IMR-90 (cell line): ENCODE measurements around the gene TTC7B.

Experiments used
- CEBPB ChIP-seq: IDR thresholded peaks from 2 replicates; pipeline ENCODE4 v1.6.1; 2012; ENCODE audit warnings: low read depth, low read length, improper control_type of control experiment
- CHD1 ChIP-seq: IDR thresholded peaks from 2 replicates; pipeline ENCODE4 v1.6.1; 2012; ENCODE audit warnings: low read depth, low read length, improper control_type of control experiment
- FOS ChIP-seq: fragments of 150-350 bp; IDR thresholded peaks from 2 replicates; pipeline ENCODE4 v1.6.1; 2016; ENCODE audit warnings: low read depth, low read length
- MAFK ChIP-seq: IDR thresholded peaks from 2 replicates; pipeline ENCODE4 v1.6.1; 2012; ENCODE audit warnings: low read depth, low read length, improper control_type of control experiment
- MAZ ChIP-seq: IDR thresholded peaks from 2 replicates; pipeline ENCODE4 v1.6.1; 2012; ENCODE audit warnings: low read depth, mild to moderate bottlenecking, low read length, improper control_type of control experiment, moderate library complexity, borderline replicate concordance
- MXI1 ChIP-seq: IDR thresholded peaks from 2 replicates; pipeline ENCODE4 v1.6.1; 2012; ENCODE audit warnings: low read depth, mild to moderate bottlenecking, low read length, moderate library complexity, borderline replicate concordance
- NFE2L2 ChIP-seq: fragments of 150-350 bp; IDR thresholded peaks from 2 replicates; pipeline ENCODE4 v1.6.1; 2016; ENCODE audit warnings: low read depth, mild to moderate bottlenecking, low read length
- POLR2A ChIP-seq: IDR thresholded peaks from 2 replicates; pipeline ENCODE4 v1.6.1; 2012; ENCODE audit warnings: mild to moderate bottlenecking, low read depth, low read length
- RAD21 ChIP-seq: IDR thresholded peaks from 2 replicates; pipeline ENCODE4 v1.6.1; 2012; ENCODE audit warnings: low read length, improper control_type of control experiment
- RCOR1 ChIP-seq: IDR thresholded peaks from 2 replicates; pipeline ENCODE4 v1.6.1; 2012; ENCODE audit warnings: mild to moderate bottlenecking, low read length, improper control_type of control experiment; ENCODE audit not compliant: insufficient replicate concordance
- RFX5 ChIP-seq: IDR thresholded peaks from 2 replicates; pipeline ENCODE4 v1.8.0; 2012; ENCODE audit warnings: low read depth, mild to moderate bottlenecking, low read length, moderate library complexity
- TF ChIP-seq, protein P1 (sequence below): conservative IDR thresholded peaks from 2 replicates; pipeline ENCODE4 v1.5.1; 2012; ENCODE audit warnings: mild to moderate bottlenecking, low read depth, low read length, improper control_type of control experiment
- TF ChIP-seq, protein P2 (sequence below): fragments of 150-350 bp; IDR thresholded peaks from 2 replicates; pipeline ENCODE4 v1.6.1; 2017; ENCODE audit warnings: mild to moderate bottlenecking, antibody characterized with exemption, low read length, low read depth
- TF ChIP-seq, protein P3 (sequence below): fragments of 150-350 bp; IDR thresholded peaks from 2 replicates; pipeline ENCODE4 v1.6.1; 2016; ENCODE audit warnings: low read depth, mild to moderate bottlenecking, low read length, moderate library complexity, borderline replicate concordance

DNA sequence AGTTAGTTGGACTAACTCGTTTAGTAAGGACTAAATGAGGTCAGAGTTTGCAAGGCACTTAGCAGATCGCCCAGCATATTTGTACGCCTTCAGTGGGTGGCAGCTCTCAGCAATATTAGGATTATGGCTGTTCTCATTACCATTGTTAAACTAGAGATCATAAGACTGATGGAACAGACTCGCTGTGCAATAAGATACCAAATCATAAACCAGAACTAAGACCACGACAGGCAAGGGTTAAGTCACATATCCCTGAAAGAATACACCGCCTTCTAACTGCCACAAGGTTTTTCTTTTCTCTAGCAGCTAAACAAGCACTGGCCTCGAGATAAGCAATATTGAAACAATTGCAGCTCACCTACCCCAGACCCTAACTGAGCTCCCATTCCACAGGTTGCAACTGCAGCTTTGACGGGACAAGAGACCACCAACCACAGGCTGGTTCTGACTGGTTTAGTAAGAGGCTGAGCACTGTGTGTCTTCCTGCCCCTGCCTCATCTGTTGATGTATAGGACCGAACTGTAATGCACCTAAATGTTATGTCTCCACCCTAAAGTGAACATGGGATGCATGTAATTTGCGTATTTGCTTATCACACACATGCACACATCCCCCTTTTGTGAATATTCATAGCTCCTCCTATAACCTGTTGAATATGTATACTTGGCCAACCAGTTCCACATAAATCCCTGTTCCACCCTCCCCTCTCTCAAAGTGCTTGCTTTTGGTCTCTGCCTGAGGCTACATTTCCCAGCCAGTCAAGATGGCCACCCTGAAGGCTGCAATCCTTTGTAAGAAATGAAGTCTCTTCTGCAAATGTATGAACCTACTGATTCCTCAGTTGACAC lies 266.2 kb downstream of the TTC7B start:
- no peak for TF ChIP-seq MXI1
- TF ChIP-seq, protein P1, sequence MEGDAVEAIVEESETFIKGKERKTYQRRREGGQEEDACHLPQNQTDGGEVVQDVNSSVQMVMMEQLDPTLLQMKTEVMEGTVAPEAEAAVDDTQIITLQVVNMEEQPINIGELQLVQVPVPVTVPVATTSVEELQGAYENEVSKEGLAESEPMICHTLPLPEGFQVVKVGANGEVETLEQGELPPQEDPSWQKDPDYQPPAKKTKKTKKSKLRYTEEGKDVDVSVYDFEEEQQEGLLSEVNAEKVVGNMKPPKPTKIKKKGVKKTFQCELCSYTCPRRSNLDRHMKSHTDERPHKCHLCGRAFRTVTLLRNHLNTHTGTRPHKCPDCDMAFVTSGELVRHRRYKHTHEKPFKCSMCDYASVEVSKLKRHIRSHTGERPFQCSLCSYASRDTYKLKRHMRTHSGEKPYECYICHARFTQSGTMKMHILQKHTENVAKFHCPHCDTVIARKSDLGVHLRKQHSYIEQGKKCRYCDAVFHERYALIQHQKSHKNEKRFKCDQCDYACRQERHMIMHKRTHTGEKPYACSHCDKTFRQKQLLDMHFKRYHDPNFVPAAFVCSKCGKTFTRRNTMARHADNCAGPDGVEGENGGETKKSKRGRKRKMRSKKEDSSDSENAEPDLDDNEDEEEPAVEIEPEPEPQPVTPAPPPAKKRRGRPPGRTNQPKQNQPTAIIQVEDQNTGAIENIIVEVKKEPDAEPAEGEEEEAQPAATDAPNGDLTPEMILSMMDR = no peak
- TF ChIP-seq POLR2A = no peak
- TF ChIP-seq, protein P2, sequence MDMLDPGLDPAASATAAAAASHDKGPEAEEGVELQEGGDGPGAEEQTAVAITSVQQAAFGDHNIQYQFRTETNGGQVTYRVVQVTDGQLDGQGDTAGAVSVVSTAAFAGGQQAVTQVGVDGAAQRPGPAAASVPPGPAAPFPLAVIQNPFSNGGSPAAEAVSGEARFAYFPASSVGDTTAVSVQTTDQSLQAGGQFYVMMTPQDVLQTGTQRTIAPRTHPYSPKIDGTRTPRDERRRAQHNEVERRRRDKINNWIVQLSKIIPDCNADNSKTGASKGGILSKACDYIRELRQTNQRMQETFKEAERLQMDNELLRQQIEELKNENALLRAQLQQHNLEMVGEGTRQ = no peak
- TF ChIP-seq RCOR1 = no peak
- no peak for TF ChIP-seq CHD1
- TF ChIP-seq, protein P3, sequence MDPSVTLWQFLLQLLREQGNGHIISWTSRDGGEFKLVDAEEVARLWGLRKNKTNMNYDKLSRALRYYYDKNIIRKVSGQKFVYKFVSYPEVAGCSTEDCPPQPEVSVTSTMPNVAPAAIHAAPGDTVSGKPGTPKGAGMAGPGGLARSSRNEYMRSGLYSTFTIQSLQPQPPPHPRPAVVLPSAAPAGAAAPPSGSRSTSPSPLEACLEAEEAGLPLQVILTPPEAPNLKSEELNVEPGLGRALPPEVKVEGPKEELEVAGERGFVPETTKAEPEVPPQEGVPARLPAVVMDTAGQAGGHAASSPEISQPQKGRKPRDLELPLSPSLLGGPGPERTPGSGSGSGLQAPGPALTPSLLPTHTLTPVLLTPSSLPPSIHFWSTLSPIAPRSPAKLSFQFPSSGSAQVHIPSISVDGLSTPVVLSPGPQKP = no peak
- no peak for TF ChIP-seq RAD21
- no peak for TF ChIP-seq CEBPB
- TF ChIP-seq MAZ = no peak
- no peak for TF ChIP-seq MAFK
- no peak for TF ChIP-seq RFX5
- no peak for TF ChIP-seq FOS
- TF ChIP-seq NFE2L2 = no peak
